BE2C (cell line): ENCODE results near the gene LDHA.

ENCODE experiments used
- DNase-seq: peaks from one replicate; pipeline ENCODE4 v3.0.0-alpha.2; 2020
- H3K27me3 ChIP-seq: fragments of 250-450 bp; sonication (Bioruptor Pico); 2 replicates; pipeline ENCODE4 v1.5.1; 2020; ENCODE audit warnings: mild to moderate bottlenecking
- H3K36me3 ChIP-seq: fragments of 250-450 bp; sonication (Bioruptor Pico); 2 replicates; pipeline ENCODE4 v1.5.1; 2020; ENCODE audit warnings: mild to moderate bottlenecking
- H3K4me1 ChIP-seq: fragments of 250-450 bp; sonication (Bioruptor Pico); 2 replicates; pipeline ENCODE4 v1.5.1; 2020
- H3K4me3 ChIP-seq: 2 replicates; pipeline ENCODE4 v1.5.1; 2011; ENCODE audit warnings: low read depth, low read length
- H3K9me3 ChIP-seq: fragments of 250-450 bp; sonication (Bioruptor Pico); 2 replicates; pipeline ENCODE4 v1.5.1; 2020
- TF ChIP-seq, protein P1 (sequence below): IDR thresholded peaks from 2 replicates; pipeline ENCODE4 v1.5.1; 2012; ENCODE audit warnings: mild to moderate bottlenecking, low read depth, low read length

LDHA gene

DNA sequence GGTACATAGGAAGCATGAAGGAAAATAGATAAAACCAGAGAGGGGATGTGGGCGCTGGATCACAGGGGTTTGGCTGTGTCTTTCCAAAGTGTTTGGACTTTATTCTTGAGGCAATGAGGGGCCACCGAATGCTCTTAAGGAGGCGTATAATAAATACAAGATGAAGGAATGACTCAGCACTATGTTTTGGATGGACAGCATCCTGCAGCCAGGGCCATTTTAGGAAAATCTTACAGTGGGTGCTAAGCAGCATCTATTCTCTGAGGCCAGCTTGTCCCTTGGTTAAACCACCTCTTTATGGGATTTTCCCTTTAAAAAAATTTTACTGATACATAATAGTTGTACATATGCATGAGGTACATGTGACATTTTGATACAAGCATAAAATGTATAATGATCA is 4.3 kb upstream of the LDHA start:
- H3K4me1 ChIP-seq: peaks cover under 1% of the 10 kb centered on the region; the same call in 1 of the 2 replicates
- no peak overlapping the region for H3K4me3 ChIP-seq
- TF ChIP-seq, protein P1, sequence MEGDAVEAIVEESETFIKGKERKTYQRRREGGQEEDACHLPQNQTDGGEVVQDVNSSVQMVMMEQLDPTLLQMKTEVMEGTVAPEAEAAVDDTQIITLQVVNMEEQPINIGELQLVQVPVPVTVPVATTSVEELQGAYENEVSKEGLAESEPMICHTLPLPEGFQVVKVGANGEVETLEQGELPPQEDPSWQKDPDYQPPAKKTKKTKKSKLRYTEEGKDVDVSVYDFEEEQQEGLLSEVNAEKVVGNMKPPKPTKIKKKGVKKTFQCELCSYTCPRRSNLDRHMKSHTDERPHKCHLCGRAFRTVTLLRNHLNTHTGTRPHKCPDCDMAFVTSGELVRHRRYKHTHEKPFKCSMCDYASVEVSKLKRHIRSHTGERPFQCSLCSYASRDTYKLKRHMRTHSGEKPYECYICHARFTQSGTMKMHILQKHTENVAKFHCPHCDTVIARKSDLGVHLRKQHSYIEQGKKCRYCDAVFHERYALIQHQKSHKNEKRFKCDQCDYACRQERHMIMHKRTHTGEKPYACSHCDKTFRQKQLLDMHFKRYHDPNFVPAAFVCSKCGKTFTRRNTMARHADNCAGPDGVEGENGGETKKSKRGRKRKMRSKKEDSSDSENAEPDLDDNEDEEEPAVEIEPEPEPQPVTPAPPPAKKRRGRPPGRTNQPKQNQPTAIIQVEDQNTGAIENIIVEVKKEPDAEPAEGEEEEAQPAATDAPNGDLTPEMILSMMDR: no peak
- DNase-seq: no peak
- H3K9me3 ChIP-seq: no peaks in the 10 kb centered on the region
- no peaks in the 10 kb centered on the region for H3K36me3 ChIP-seq
- H3K27me3 ChIP-seq: no peaks in the 10 kb centered on the region

DNA sequence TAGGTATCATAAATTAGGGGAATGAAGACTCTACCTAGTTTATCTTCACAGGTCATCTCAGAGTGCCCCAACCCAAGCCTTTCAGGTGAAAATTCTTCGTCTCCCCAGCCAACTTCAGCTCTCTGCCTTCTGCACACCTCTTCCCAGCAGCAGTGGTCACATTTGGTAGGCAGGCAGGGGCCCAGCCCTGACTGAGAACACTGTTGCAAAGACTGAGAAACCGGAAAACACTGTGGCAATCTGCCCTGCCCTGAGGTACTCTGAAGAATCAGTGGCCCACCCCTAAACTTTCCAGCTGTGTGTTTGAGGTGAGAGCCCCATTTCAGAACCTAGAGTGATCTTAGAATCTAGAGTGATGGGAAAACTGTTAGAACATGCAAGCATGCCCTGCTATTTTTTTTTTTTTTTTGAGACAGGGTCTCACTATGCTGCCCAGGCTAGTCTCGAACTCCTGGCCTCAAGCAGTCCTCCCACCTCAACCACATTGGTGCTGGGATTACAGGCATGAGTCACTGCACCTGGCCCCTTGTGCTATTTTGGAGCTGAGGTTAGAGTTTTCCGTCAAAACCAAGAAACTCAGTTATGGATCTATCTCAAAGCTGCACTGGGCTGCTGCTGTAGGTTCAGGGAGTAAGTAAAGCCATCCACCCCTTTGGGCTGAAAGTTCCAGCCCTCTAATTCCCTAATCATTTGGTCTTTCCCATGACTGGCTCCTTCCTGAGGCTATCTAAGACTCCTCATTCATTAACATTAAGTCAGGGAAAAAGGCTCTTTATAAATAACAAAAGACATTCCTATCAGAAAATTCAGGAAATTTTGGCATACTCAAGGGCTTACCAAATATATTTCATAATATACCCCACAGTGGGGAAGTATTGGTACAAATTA is 1.7 kb upstream of the LDHA start:
- no peak for DNase-seq
- peaks cover 4% of the 10 kb centered on the region; the same call in 1 of the 2 replicates for H3K4me1 ChIP-seq

DNA sequence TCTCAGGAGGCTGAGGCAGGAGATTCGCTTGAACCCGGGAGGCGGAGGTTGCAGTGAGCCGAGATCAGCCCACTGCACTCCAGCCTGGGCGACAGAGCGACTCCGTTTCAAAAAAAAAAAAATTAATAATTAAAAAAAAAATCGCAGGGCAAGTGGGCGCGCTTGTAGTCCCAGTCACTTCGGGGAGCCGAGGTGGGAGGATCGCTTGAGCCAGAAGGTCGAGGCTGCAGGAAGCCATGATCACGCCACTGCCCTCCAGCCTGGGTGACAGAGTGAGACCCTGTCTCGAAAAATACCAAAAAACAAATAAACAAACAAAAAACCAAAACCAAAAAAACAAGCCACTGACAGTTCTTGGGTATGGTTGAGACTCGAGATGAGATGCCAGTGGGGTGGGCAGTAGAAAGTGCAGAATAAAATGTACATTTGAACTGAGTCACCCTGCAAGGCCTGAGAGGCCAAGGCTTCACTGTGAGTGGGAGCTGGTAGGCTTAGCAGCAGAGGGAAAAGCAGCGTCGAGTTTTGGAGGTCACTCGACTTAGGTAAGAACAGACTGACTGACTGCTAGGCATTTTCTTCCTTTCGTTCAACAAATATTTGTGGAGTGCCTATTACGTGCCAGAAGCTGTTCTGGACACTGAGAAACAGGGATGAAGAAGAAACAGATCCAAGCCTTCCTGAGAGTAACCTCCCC is 635 bp upstream of the LDHA start:
- Histone ChIP-seq H3K36me3 (no peaks in the 10 kb centered on the region), H3K9me3 (no peaks in the 10 kb centered on the region), H3K4me3 (no peak overlapping the region), H3K27me3 (no peaks in the 10 kb centered on the region), H3K4me1 (peaks cover 4% of the 10 kb centered on the region; the same call in 1 of the 2 replicates)
- DNase-seq: no peak
- TF ChIP-seq, protein P1: no peak

More for the DNA sequence above, 1.7 kb upstream of the LDHA start:
- Histone ChIP-seq H3K4me3 (no peak overlapping the region), H3K36me3 (no peaks in the 10 kb centered on the region), H3K27me3 (no peaks in the 10 kb centered on the region), H3K9me3 (no peaks in the 10 kb centered on the region)
- TF ChIP-seq, protein P1: no peak

DNA sequence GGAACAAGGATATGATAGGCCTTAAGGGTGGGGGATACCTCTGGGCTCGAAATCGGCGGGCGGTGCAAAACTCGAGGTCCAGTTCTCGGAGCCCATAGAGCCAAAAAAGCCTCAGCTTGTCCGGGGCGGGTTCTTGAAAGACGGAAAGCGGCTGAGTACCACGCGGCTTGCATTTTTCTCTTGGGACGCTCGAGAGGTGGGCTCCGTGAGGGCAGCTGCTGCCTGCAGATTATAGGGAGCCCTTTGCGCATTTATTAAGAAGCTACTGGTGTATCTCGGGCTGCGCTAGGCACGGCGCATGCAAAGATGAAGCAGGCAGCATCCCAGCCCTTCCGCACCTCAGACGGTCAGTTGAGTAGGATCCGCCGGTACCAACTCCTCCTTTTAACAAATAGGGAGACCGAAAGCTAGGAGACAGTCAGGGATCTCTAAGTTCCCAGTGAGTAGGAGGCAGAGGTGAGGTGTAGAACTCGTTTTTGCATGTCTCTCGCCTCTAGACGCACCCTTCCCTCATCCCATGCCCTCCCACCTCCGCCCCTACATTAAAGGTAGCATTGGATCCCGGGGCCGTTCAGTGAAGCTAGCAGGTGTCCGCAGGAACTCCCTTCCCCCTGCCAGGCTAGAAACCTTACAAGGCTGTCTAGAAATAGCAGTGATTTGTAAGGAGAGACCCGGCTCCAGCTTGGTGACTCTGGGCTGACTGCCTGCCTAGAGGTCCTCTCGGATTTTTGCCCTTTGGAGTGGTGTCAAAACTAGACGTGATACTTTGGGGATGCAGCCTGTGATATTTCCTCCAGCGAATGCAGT is 768 bp downstream of the LDHA start:
- Histone ChIP-seq H3K4me1 (peaks cover 4% of the 10 kb centered on the region; the same call in 1 of the 2 replicates), H3K9me3 (no peaks in the 10 kb centered on the region), H3K27me3 (no peaks in the 10 kb centered on the region), H3K4me3 (peak overlapping the region; percentile 26), H3K36me3 (no peaks in the 10 kb centered on the region)
- DNase-seq: no peak
- TF ChIP-seq, protein P1: no peak

DNA sequence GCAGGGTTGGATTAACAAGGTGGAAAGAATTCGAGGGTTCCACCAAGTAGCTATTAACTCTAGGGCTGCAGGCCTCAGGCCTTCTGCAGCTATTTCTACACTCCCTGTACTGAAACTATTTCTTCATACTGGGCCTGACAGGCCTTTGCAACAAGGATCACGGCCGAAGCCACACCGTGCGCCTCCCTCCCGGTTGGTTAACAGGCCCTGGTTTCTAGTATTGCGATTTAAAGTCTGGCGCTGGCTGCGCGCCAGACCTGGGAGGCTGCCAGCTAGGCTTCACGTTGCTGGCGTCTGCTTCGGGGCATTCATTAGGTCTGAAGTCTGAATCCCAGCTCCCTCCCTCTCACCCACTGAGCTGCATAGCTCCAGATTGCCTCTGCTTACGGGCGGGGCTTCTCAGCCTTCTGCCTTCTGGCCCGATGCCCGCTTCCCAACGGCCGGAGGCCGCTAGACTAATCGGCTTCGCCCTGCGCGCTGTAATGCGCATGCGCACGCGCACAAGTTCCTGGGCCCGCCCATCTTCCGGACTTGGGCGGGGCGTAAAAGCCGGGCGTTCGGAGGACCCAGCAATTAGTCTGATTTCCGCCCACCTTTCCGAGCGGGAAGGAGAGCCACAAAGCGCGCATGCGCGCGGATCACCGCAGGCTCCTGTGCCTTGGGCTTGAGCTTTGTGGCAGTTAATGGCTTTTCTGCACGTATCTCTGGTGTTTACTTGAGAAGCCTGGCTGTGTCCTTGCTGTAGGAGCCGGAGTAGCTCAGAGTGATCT is 1.6 kb downstream of the LDHA start:
- peak overlapping the region; percentile 59 for H3K4me3 ChIP-seq

More for the DNA sequence above, 1.6 kb downstream of the LDHA start:
- Histone ChIP-seq H3K27me3 (no peaks in the 10 kb centered on the region), H3K9me3 (no peaks in the 10 kb centered on the region), H3K36me3 (no peaks in the 10 kb centered on the region), H3K4me1 (peaks cover 4% of the 10 kb centered on the region; the same call in 1 of the 2 replicates)
- TF ChIP-seq, protein P1: no peak
- DNase-seq: peak; percentile 95
